ENCODE measurements around the gene TPP1. TPM values are rescaled to one million over a fixed set of nuclear protein-coding genes. Genes with fewer than 3 reads are reported as not detected.

TPP1 gene
- total RNA-seq, result 46.5 and 172 TPM in 2 replicates

GRCh38 chr11:6619004-6619745 lies at the start of gene TPP1:
Gene TPP1, minus strand, starts transcription at chr11:6619422. Its CDS starts 22 bp downstream, at chr11:6619400.

GRCh38 chr11:6655790-6656583 lies 36.8 kb upstream of the TPP1 start, which contains the start of gene DCHS1:
Gene DCHS1, minus strand, starts transcription at chr11:6655809. Its CDS starts 14,196 bp downstream, at chr11:6641613.

GRCh38 chr11:6612213-6613041 lies 6.8 kb downstream of the TPP1 start, which contains the start of gene TAF10:
Gene TAF10, minus strand, starts transcription at chr11:6612216. Its CDS starts 27 bp downstream, at chr11:6612189.

GRCh38 chr11:6603287-6604080 lies 15.7 kb downstream of the TPP1 start, which contains the start of the genes ILK and RRP8:
Gene ILK, plus strand, starts transcription at chr11:6603774. Its CDS starts 498 bp downstream, at chr11:6604272.
Gene RRP8, minus strand, starts transcription at chr11:6603616. Its CDS starts 114 bp downstream, at chr11:6603502.

Other genes with a start within 250 kb of the TPP1 start
- gene SMPD1, start 228.9 kb downstream of the TPP1 start, total RNA-seq, result 2.7 and 4.9 TPM in 2 replicates
- 0.34 and 2.2 TPM in 2 replicates for gene APBB1, start 200.3 kb downstream of the TPP1 start, total RNA-seq
- gene HPX, start 178.4 kb downstream of the TPP1 start, total RNA-seq, result 0.34 and 1.00 TPM in 2 replicates
- gene TRIM3, start 145.5 kb downstream of the TPP1 start, total RNA-seq, result 10.6 and 21.4 TPM in 2 replicates
- 46.9 and 50.9 TPM in 2 replicates for gene ARFIP2, start 138.1 kb downstream of the TPP1 start, total RNA-seq
- gene TIMM10B, start 137.9 kb downstream of the TPP1 start, total RNA-seq, result 44.8 and 51.8 TPM in 2 replicates
- gene DNHD1, start 122.1 kb downstream of the TPP1 start, total RNA-seq, result 4.4 and 7.3 TPM in 2 replicates
- gene RRP8, start 15.8 kb downstream of the TPP1 start, total RNA-seq, result 14.7 and 18.0 TPM in 2 replicates
- 42.7 and 77.8 TPM in 2 replicates for gene ILK, start 15.6 kb downstream of the TPP1 start, total RNA-seq
- 27.2 and 39.6 TPM in 2 replicates for gene TAF10, start 7.2 kb downstream of the TPP1 start, total RNA-seq
- under 0.01 and 0.21 TPM in 2 replicates for gene DCHS1, start 36.4 kb upstream of the TPP1 start, total RNA-seq
- gene MRPL17, start 63.9 kb upstream of the TPP1 start, total RNA-seq, result 25.1 and 52.3 TPM in 2 replicates
- under 0.01 and 0.07 TPM in 2 replicates for gene OR2AG2, start 152.6 kb upstream of the TPP1 start, total RNA-seq
- not detected in 2 replicates for gene OR2AG1, start 163.6 kb upstream of the TPP1 start, total RNA-seq
- gene OR6A2, start 180.3 kb upstream of the TPP1 start, total RNA-seq, result under 0.01 and 0.14 TPM in 2 replicates
- gene OR10A5, start 226.3 kb upstream of the TPP1 start, total RNA-seq, result not detected in 2 replicates
- gene OR10A2, start 243.6 kb upstream of the TPP1 start, total RNA-seq, result not detected in 2 replicates